Measurements from ENCODE around the gene PIGB.

GRCh38 chr15:55357774-55358173, 38.8 kb downstream of the PIGB start:
- TF ChIP-seq, protein P1, sequence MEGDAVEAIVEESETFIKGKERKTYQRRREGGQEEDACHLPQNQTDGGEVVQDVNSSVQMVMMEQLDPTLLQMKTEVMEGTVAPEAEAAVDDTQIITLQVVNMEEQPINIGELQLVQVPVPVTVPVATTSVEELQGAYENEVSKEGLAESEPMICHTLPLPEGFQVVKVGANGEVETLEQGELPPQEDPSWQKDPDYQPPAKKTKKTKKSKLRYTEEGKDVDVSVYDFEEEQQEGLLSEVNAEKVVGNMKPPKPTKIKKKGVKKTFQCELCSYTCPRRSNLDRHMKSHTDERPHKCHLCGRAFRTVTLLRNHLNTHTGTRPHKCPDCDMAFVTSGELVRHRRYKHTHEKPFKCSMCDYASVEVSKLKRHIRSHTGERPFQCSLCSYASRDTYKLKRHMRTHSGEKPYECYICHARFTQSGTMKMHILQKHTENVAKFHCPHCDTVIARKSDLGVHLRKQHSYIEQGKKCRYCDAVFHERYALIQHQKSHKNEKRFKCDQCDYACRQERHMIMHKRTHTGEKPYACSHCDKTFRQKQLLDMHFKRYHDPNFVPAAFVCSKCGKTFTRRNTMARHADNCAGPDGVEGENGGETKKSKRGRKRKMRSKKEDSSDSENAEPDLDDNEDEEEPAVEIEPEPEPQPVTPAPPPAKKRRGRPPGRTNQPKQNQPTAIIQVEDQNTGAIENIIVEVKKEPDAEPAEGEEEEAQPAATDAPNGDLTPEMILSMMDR (IDR thresholded peaks at IDR 0.05; ENCODE audit: low read depth, low read length): no peak
- no peak for TF ChIP-seq EZH2phosphoT487 (IDR thresholded peaks at IDR 0.05; ENCODE audit: low read depth)
